ENCODE results near the gene TMCC2. TPM values are rescaled to one million over a fixed set of nuclear protein-coding genes. Genes with fewer than 3 reads are reported as not detected.
"Not testable (repeated sequence)": the region's sequence is repeated elsewhere in the genome, so short reads cannot be mapped to it uniquely, and the experiment has no call there.

TMCC2 gene
- total RNA-seq (2014; rRNA removed; shearing (Covaris generic)), result 0.48 and 1.1 TPM in 2 replicates

DNA sequence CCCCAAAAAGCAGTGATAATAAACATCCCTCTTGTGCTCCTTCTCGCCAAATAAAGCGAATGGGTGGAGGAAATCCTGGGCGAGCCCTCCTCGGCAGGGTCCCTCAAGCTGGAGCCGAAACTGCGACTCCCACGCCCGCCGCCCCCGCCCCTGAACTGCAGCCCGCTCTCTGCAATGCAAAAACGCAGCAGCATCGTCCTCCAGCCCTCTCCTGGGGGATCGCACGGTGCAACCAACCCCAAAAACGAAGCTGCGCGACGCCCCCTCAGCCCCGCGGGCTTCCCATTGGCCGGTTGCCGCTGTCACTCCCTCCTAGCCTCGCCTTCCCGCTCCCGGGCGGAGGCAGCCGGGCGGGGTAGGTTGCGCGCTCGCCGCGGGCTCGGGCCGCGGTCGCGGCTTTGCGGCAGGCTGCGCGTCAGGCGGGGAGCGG, at the start of gene TMCC2:
TSS of gene TMCC2 (plus strand) at position 363 of the 430 bp plus-strand sequence. CDS start 619 bp downstream, outside the sequence.
- peak; percentile 91 for DNase-seq (ENCODE audit: low read depth)

- DNase-seq (ENCODE audit: low read depth), result no peak
These were observed 47.9 kb upstream of the TMCC2 start for GRCh38 chr1:205179842-205180241.

GRCh38 chr1:205180331-205180730, 47.4 kb upstream of the TMCC2 start:
- not testable (repeated sequence) for DNase-seq (ENCODE audit: low read depth)

DNA sequence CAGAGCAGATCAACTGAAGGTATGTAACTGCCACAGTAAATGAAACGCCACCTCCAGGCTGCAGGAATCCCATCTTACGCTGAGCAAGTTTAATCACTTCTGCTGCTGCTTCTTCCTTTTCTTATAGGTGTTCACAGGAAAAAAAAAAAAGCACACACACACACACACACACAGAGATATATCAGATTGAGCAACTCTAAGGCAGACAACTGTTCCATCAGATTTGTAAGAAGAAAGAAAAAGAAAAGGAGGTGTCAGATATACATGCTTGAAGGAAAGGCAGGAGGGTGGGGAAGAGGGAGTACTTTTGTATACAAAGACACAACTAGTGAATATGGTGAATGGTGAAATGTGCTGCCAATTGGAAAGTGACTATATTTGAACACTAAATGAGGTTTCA, 44.8 kb upstream of the TMCC2 start:
- DNase-seq (ENCODE audit: low read depth), result no peak

GRCh38 chr1:205183676-205184335, 43.9 kb upstream of the TMCC2 start:
- DNase-seq (ENCODE audit: low read depth), result peak; percentile 60

DNA sequence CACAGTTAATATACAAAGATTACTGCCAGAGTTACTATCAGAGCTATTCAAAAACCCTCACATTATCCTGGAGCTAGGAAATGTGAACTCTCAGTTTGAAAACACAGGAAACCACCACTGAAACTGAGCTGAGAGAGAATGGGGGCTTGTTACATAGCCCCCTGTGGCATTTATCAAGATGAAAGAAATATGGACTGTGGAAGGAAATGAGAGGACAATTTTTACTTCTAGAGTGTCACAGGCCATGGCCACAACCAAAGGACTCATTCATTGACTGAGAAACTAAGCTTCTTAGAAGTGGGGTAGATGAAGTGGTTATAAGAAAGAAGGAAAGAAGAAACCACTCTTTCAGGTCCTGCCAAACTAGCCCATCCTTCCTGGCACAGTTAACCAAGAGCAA, 41.6 kb upstream of the TMCC2 start:
- peak; percentile 52 for DNase-seq (ENCODE audit: low read depth)

GRCh38 chr1:205187420-205187819, 40.3 kb upstream of the TMCC2 start:
- no peak for DNase-seq (ENCODE audit: low read depth)

- no peak for DNase-seq (ENCODE audit: low read depth)
These were observed 39.6 kb upstream of the TMCC2 start for GRCh38 chr1:205188098-205188497.

GRCh38 chr1:205188596-205188995, 39.1 kb upstream of the TMCC2 start:
- no peak for DNase-seq (ENCODE audit: low read depth)

DNA sequence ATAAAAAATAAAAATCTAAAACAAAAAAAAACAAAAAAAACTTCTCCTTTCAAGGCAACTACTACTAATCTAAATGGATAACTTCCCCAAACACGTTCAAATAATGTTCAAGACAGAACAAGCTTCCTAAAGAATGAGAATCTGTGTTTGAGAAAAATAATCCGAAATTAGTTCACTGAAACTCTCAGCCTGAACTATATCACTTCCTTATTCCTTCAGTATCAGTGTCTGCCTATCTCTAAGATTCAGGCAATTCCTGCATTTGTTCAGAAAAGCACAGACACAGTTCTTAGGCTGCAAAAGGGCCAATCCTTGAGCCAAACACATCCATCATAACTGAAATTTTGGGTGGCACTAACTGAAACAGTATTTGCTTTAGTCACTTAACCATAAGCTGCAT, 38.6 kb upstream of the TMCC2 start:
- DNase-seq (ENCODE audit: low read depth), result no peak

- no peak for DNase-seq (ENCODE audit: low read depth)
These were observed 36.7 kb upstream of the TMCC2 start for GRCh38 chr1:205190845-205191577.

- DNase-seq (ENCODE audit: low read depth), result no peak
These were observed 36.1 kb upstream of the TMCC2 start for GRCh38 chr1:205191622-205192021.

GRCh38 chr1:205192287-205192686, 35.5 kb upstream of the TMCC2 start:
- no peak for DNase-seq (ENCODE audit: low read depth)

DNA sequence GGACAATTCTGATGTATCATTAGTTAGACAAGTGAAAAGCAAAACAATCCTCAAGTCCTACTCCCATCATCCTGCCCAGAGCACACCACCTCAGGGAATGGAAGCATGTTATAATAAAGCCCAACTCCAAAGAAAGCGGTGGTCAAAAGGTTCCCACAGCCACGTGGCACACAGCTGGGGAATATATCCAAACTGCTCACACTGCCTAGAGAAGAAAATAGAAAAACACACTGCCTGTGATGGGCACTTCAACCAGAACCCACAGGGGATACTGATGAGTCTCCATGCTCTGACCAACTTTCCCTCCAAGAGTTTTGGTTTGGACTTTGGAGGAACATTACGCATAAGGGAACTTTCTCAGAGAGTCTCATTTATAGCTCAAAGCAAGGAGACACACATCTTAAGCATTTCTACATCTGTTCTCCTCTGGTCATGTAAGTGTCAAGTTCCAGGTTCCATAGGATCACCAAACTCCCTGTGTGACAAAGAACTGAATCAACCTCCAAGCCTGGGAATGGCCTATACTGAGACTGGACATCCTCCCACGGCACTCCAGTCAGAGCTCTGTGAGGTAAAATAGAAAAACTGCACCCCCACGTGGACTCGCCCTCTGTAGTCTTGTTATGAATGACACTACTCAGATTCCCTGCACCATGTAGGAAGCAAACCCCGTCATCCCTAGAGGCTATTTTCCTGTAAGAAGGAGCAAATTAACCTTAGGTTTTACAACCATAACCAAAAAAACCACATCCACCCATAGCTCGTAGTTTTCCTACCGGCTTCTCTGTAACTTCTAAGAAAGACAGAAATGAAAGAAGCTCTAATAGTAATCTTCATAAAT, 28.4 kb upstream of the TMCC2 start:
- DNase-seq (ENCODE audit: low read depth), result peak; percentile 93

DNA sequence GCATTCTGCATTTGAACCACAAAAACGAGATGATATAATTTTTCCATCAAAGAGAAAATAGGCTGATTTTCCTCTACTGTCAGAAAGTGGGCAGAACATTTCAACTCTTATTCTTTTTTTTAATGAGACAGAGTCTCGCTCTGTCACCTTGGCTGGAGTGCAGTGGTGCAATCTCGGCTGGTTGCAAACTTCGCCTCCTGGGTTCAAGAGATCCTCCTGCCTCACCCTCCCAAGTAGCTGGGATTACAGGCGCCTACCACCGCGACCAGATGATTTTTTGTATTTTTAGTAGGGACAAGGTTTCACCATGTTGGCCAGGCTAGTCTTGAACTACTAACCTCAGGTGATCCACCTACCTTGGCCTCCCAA, 27.8 kb upstream of the TMCC2 start:
- DNase-seq (ENCODE audit: low read depth), result no peak

- DNase-seq (ENCODE audit: low read depth), result no peak
These were observed 23.2 kb upstream of the TMCC2 start for GRCh38 chr1:205204552-205204951.

DNA sequence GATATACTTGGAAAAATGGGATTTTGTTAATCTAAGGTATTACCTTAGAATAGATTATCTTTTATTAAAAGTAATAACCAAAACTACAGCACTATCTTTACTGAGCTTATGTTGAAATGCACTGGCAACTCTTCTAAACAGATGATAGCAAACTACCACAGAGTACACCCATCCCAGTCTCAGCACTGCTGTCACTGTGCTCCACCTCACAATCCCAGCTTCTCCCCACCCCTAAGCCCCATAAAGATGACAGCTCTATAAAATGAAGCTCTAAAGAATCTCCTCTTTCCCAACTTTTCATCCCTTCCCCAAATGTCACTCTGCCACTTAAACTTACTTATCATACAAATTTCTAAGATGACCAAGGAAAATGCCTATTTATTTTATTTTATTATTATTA, 22.7 kb upstream of the TMCC2 start:
- no peak for DNase-seq (ENCODE audit: low read depth)

DNA sequence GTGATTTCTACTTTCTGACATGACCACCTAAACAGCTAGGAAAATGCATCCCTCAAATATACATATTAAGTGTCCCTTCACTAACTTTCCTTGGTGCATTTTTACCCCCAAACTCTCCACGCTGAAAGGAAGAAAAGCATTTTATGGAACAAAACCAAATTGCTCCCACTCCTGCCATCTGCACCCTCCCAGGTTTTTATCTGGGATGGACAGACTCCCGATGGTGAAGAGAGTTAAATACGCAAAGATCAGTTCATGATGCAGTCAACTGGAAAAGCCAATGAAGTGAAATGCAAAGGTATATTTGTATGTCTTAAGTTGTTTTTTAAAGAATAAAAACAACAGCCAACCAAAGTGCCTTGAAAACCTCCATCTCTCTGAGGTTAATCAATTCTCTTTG, 18.9 kb upstream of the TMCC2 start:
- no peak for DNase-seq (ENCODE audit: low read depth)

DNA sequence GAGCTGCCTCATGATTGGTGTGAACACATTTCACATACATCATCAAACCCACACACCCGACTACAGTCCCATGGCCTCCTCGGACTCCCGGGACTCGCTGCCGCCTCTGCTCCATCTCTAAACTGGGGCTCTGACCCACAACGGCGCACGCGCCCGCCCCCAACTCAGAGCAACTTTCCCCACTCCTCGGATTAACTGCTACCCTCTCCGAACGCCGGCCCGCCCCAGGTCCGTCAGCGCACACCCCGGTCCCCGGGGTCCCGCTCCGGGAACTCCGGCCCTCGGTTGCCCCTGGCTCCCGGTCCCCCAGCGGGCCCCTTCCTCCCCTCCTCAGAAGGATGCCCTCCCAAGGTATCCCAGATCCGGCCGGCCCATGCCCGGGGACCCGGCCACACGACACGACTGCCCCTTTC, 17.0 kb upstream of the TMCC2 start:
- DNase-seq (ENCODE audit: low read depth), result no peak

DNA sequence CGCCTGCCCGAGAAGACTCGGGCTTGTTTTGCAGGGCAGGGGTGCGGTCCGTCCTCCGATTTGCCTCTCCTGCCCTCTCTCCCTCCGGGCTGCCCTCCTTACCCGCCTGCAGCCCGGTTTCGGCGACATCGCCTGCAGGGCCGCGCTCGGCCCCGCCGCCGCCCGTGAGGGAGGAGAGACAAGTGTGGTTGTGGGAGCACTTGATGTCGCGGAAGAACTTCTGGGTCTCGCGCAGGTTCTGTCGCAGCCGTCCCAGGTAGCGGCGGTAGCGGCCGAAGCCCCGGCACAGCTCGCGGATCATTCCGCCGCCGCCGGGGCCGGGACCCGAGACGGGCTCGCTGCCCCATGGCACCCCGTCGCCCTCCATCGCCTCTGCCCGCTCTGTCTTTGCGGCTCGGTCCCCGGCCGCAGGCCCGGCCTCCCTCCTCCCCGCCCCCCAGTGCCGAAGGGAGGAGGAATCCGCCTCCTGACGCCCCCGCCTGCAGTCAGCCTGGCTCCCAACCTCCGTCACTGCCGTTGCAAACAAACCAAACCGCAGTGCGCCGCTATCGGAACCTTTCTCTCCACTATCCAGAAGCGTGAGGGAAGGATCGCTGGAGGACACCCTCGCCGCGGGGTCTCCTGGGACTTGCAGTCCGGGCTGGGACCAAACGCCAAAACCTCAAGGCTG, 16.4 kb upstream of the TMCC2 start, which contains the start of gene DSTYK:
TSS of gene DSTYK (minus strand) at position 534 of the 670 bp plus-strand sequence. CDS start at position 367, 167 bp downstream.
- DNase-seq (ENCODE audit: low read depth), result peak; percentile 94

DNA sequence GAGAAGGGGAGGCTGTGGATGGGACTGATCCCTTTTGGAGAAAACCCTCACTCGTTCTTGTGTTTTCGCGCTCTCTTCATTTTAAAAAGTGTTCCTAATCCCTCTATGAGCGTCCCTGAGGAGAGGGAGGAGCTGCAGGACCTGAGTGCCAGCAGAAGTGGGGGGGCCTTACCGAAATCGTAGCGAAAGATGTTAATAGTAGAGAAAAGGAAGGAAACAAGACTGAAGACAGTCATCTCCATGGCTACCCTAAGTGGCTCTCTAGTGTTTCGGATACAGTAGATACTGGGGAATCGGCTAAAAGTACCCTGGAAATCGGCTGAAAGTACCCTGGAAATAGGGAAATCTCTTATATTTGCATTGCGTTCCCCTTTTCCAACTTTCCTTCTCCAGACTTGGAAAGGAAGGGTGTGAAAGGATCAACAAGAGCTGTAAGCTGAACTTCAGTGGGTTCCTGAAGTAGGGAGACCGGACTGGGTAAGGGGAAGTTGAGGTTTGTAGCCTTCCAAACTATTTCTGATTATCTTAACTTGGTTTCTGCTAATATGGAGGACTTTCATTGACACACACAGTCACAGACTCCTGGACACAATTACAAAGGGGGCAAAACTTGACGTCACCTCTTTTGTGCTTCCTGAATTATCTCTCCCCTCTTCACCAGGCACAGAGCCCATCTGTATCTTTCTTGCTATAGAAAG, 15.8 kb upstream of the TMCC2 start:
- no peak for DNase-seq (ENCODE audit: low read depth)

Measured in RPMI7951 (cell line).